ENCODE data around the gene ALAS1. TPM values are rescaled to one million over a fixed set of nuclear protein-coding genes. Genes with fewer than 3 reads are reported as not detected.
A peak's percentile ranks its signal among the peaks of the same experiment; 100 is the strongest.

The ALAS1 gene
- total and polyA plus RNA-seq, 9 of the 15 experiments (the other 6 are each of a cell fraction or from before 2014, with no cell fraction given): 21.4 to 49.5 (median 34.4) TPM

- TF ChIP-seq CEBPG (CRISPR knock-in tag; IDR thresholded peaks at IDR 0.05): no peak
- TF ChIP-seq CEBPG (tag; conservative IDR thresholded peaks at IDR 0.05 in 1 of 2, IDR thresholded peaks at IDR 0.05 in 1 of 2): no peak
- TF ChIP-seq HDAC8 (tag; IDR thresholded peaks at IDR 0.05): no peak
- no peak for TF ChIP-seq ZFPM2 (CRISPR knock-in tag; IDR thresholded peaks at IDR 0.05)
- no peak for TF ChIP-seq TFE3 (CRISPR knock-in tag; IDR thresholded peaks at IDR 0.05)
- no peak for TF ChIP-seq NELFE (IDR thresholded peaks at IDR 0.05; ENCODE audit: insufficient read depth, insufficient read length)
- no peak for TF ChIP-seq LARP7 (IDR thresholded peaks at IDR 0.05)
- TF ChIP-seq ZNF764 (CRISPR knock-in tag; IDR thresholded peaks at IDR 0.05; ENCODE audit: low read depth): no peak
- 0 out of 2 replicates have a peak, but pooled peaks have one; percentile 49 for TF ChIP-seq OTX1 (CRISPR knock-in tag; IDR thresholded peaks at IDR 0.05)
- TF ChIP-seq, protein P1, sequence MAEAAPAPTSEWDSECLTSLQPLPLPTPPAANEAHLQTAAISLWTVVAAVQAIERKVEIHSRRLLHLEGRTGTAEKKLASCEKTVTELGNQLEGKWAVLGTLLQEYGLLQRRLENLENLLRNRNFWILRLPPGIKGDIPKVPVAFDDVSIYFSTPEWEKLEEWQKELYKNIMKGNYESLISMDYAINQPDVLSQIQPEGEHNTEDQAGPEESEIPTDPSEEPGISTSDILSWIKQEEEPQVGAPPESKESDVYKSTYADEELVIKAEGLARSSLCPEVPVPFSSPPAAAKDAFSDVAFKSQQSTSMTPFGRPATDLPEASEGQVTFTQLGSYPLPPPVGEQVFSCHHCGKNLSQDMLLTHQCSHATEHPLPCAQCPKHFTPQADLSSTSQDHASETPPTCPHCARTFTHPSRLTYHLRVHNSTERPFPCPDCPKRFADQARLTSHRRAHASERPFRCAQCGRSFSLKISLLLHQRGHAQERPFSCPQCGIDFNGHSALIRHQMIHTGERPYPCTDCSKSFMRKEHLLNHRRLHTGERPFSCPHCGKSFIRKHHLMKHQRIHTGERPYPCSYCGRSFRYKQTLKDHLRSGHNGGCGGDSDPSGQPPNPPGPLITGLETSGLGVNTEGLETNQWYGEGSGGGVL (CRISPR knock-in tag; IDR thresholded peaks at IDR 0.05): no peak
- TF ChIP-seq SMAD4 (CRISPR knock-in tag; conservative IDR thresholded peaks at IDR 0.05): no peak
- TF ChIP-seq, protein P2, sequence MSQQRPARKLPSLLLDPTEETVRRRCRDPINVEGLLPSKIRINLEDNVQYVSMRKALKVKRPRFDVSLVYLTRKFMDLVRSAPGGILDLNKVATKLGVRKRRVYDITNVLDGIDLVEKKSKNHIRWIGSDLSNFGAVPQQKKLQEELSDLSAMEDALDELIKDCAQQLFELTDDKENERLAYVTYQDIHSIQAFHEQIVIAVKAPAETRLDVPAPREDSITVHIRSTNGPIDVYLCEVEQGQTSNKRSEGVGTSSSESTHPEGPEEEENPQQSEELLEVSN (IDR thresholded peaks at IDR 0.05; ENCODE audit: borderline replicate concordance in 1 of 2, extremely low read depth in 1 of 2, insufficient read depth in 1 of 2, insufficient read length in 1 of 2, low read depth in 1 of 2, low read length in 1 of 2, poor library complexity in 1 of 2, severe bottlenecking in 1 of 2): no peak
- no peak for TF ChIP-seq SRSF9 (IDR thresholded peaks at IDR 0.05; ENCODE audit: borderline replicate concordance, low read depth, low read length)
- no peak for TF ChIP-seq TEAD2 (tag; IDR thresholded peaks at IDR 0.05)
- no peak for TF ChIP-seq HMBOX1 (IDR thresholded peaks at IDR 0.05)
- no peak for TF ChIP-seq RBM14 (IDR thresholded peaks at IDR 0.05; ENCODE audit: borderline replicate concordance, insufficient read depth, low read depth, low read length)
- TF ChIP-seq HDAC1 (IDR thresholded peaks at IDR 0.05): 0 out of 4 replicates have a peak, but pooled peaks of 1 of the 2 experiments have one; percentile 18
- no peak for TF ChIP-seq HNRNPLL (IDR thresholded peaks at IDR 0.05; ENCODE audit: low read depth, low read length, poor library complexity, severe bottlenecking)
- TF ChIP-seq, protein P3, sequence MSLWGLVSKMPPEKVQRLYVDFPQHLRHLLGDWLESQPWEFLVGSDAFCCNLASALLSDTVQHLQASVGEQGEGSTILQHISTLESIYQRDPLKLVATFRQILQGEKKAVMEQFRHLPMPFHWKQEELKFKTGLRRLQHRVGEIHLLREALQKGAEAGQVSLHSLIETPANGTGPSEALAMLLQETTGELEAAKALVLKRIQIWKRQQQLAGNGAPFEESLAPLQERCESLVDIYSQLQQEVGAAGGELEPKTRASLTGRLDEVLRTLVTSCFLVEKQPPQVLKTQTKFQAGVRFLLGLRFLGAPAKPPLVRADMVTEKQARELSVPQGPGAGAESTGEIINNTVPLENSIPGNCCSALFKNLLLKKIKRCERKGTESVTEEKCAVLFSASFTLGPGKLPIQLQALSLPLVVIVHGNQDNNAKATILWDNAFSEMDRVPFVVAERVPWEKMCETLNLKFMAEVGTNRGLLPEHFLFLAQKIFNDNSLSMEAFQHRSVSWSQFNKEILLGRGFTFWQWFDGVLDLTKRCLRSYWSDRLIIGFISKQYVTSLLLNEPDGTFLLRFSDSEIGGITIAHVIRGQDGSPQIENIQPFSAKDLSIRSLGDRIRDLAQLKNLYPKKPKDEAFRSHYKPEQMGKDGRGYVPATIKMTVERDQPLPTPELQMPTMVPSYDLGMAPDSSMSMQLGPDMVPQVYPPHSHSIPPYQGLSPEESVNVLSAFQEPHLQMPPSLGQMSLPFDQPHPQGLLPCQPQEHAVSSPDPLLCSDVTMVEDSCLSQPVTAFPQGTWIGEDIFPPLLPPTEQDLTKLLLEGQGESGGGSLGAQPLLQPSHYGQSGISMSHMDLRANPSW (CRISPR knock-in tag; IDR thresholded peaks at IDR 0.05): no peak
- TF ChIP-seq POLR2G (IDR thresholded peaks at IDR 0.05; ENCODE audit: low read depth, low read length): no peak
- TF ChIP-seq ZNF212 (CRISPR knock-in tag; IDR thresholded peaks at IDR 0.05): no peak
These were observed 2.7 kb upstream of the ALAS1 start (continued) for GRCh38 chr3:52195291-52195597.

Data from K562 (cell line).